Tibial nerve (tissue), 4 donors: ENCODE results near the gene SYNJ2.

Source experiments
- EP300 ChIP-seq, 2 donors: sonication (generic); formaldehyde crosslinking; IDR thresholded peaks; one replicate each; pipeline ENCODE4 v1.6.1; 2017; ENCODE audit warnings: antibody characterized with exemption in 2 of 2, mild to moderate bottlenecking in 1 of 2
- POLR2A ChIP-seq, 2 donors: fragments of 450-650 bp; IDR thresholded peaks; one replicate each; pipeline ENCODE4 v1.6.1; 2017; ENCODE audit warnings: antibody characterized with exemption in 2 of 2, mild to moderate bottlenecking in 2 of 2, moderate library complexity in 2 of 2
- TF ChIP-seq, protein P1 (sequence below), 5 experiments: fragments of 200-600 bp in 3 of 5; fragments of 450-650 bp in 2 of 5; sonication (generic) in 3 of 5; IDR thresholded peaks; one replicate each; pipeline ENCODE4 v1.5.1; 2016 to 2019; ENCODE audit warnings: antibody characterized with exemption in 5 of 5, mild to moderate bottlenecking in 3 of 5, moderate library complexity in 2 of 5

DNA sequence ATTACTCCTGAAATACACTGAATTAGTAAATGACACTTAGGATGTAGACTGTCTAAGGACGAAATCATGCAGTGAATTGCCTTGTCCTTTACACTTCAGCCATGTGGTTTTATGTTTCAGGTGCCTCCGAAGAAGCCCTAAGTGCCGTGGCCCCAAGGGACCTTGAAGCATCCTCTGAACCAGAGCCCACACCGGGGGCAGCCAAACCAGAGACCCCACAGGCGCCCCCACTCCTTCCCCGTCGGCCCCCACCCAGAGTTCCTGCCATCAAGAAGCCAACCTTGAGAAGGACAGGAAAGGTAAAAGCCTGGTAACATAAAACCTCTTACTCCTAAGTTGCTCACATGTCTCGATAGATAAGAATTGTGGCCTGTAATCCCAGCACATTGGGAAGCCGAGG lies 111.1 kb downstream of the SYNJ2 start:
- TF ChIP-seq, protein P1, sequence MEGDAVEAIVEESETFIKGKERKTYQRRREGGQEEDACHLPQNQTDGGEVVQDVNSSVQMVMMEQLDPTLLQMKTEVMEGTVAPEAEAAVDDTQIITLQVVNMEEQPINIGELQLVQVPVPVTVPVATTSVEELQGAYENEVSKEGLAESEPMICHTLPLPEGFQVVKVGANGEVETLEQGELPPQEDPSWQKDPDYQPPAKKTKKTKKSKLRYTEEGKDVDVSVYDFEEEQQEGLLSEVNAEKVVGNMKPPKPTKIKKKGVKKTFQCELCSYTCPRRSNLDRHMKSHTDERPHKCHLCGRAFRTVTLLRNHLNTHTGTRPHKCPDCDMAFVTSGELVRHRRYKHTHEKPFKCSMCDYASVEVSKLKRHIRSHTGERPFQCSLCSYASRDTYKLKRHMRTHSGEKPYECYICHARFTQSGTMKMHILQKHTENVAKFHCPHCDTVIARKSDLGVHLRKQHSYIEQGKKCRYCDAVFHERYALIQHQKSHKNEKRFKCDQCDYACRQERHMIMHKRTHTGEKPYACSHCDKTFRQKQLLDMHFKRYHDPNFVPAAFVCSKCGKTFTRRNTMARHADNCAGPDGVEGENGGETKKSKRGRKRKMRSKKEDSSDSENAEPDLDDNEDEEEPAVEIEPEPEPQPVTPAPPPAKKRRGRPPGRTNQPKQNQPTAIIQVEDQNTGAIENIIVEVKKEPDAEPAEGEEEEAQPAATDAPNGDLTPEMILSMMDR (IDR thresholded peaks at IDR 0.05) = no peak
- TF ChIP-seq POLR2A (IDR thresholded peaks at IDR 0.05) (no peak), EP300 (IDR thresholded peaks at IDR 0.05) (no peak)
